GM12801 (cell line): ENCODE measurements around the gene POPDC2.

ENCODE experiments used
- TF ChIP-seq, protein P1 (sequence below): IDR thresholded peaks from one replicate; pipeline ENCODE4 v1.5.1; 2011; ENCODE audit warnings: control low read depth; ENCODE audit not compliant: insufficient read length; ENCODE audit errors: extremely low read depth

Gene POPDC2, protein sequence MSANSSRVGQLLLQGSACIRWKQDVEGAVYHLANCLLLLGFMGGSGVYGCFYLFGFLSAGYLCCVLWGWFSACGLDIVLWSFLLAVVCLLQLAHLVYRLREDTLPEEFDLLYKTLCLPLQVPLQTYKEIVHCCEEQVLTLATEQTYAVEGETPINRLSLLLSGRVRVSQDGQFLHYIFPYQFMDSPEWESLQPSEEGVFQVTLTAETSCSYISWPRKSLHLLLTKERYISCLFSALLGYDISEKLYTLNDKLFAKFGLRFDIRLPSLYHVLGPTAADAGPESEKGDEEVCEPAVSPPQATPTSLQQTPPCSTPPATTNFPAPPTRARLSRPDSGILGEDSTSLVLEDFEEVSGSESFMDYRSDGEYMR

DNA sequence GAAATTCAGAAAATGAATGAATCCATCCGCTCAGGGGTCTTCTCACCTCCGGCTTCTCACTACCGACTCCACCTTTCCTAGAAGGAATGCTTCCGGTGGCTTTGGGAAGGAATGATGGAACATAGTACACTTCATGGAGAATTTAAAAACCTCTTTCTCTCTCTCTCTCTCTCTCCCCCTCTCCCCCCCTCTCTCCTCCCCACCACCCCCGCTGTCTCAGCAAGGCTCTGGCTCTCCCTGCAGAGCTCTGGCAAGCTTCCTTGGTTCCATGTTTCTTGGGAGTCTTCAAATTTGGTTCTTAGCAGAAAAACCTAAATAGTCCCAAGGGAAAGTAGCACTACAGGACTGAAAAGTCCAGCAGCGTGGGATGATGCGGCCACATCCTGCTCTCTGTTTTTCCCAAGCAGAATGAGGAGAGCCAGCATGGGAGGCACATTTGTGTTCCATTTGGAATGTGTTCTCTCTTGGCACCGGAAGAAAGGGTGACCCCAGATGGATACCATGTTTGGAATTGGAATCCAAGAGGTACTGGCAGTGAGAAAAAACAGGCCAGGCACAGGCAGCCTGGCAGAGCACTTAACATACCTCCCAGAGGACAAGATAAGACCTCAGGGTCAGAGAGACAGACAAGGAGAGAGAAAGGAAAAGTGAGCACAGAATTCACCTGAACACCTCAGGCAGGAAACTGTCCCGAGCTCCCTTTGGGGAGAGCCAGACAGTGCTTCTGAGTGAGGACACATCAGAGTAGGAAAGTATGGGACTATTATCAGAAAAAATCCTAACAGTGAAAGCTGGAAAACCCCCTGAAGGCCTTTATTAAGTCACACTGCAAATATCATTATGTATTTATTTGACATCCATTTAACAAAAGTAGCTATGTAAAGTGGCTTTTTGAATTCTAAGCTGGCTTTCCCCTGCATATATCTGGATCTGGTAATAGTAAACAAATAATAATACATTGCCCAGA is at the start of gene POPDC2:
TSS of gene POPDC2 (minus strand) at position 116 of the 967 bp plus-strand sequence. CDS start 166 bp downstream, outside the sequence.
- TF ChIP-seq, protein P1, sequence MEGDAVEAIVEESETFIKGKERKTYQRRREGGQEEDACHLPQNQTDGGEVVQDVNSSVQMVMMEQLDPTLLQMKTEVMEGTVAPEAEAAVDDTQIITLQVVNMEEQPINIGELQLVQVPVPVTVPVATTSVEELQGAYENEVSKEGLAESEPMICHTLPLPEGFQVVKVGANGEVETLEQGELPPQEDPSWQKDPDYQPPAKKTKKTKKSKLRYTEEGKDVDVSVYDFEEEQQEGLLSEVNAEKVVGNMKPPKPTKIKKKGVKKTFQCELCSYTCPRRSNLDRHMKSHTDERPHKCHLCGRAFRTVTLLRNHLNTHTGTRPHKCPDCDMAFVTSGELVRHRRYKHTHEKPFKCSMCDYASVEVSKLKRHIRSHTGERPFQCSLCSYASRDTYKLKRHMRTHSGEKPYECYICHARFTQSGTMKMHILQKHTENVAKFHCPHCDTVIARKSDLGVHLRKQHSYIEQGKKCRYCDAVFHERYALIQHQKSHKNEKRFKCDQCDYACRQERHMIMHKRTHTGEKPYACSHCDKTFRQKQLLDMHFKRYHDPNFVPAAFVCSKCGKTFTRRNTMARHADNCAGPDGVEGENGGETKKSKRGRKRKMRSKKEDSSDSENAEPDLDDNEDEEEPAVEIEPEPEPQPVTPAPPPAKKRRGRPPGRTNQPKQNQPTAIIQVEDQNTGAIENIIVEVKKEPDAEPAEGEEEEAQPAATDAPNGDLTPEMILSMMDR: no peak

DNA sequence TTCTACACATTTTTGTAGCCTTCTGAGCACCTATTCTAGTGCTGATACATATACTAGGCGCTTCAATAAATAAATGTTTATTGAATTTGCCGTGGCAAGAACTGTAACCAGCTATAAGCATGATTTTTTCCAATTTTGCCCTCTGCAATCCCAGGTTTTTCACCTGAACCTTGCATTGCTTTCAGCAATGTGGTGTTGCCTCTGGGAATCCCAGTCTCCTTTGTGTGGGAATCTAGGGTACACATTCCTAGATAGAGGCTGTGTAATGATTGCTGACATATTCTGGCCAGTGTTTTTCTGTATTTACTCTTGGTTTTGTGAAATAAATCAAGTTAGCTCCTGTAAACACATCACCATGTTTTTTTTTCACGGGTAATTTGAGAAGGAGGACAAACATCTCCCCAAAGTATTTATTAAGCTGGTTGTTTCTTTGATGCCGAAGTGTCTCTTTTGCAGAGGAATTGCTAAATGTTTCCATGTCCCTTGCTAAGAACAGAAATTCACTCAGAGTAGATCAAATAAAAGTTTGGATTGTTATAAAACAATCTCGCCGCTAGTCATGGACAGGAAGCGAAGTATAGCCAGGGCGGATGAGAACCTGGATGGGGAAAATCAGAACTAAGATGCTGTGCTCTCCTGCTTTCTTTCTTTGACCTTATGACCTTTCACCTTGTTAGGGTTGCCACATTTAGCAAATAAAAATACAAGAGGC is 43.6 kb upstream of the POPDC2 start:
- TF ChIP-seq, protein P1: no peak

DNA sequence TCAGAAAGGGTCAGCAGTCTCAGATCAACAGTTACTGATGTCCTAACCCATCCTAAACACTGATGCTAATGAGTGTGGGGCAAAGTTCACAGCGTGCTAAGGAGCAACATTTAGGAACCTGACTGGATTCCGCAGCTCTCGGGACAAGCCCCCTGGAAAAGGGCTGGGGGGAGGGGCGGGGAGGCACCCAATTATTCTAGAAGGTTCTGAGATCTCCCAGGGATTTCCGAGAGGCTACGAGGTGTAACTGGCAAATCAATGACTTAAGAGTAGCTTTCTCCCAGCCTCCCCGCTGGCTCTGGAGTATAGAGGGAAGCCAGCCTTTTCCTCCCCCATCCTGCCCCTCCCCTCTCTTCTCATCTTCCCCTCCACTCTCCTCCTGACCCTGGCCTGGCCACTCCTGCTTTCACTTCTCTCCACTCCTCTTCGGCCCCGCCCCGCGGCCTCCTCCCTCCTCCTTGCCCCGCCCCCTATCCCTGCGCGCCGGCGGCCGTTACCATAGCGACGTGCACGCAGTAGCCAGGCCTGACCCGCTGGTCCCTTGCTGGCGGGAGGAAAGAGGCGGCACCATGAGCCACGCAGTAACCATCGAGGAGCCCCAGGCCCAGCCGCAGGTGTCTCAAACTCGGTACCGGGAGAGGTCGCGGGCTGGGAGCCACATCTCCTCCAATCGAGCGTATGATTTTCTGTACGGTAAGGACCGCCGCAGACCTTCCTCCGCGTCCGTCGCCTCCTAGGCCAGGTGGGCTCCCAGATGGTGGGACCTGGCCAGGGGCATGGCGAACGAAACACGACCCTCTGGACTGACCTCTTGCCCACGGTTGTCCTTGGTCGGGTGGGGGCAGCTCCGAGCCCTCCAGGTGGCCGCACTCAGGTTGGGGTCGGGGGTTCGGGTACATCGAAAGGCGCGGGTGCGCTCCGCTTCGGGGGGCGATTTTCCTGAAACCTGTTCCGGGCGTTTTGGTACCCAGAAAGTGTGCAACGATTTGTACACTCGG is 42.4 kb upstream of the POPDC2 start, which contains the start of gene CFAP91:
TSS of gene CFAP91 (plus strand) at position 493 of the 998 bp plus-strand sequence. CDS start at position 570, 77 bp downstream.
- TF ChIP-seq, protein P1: no peak

DNA sequence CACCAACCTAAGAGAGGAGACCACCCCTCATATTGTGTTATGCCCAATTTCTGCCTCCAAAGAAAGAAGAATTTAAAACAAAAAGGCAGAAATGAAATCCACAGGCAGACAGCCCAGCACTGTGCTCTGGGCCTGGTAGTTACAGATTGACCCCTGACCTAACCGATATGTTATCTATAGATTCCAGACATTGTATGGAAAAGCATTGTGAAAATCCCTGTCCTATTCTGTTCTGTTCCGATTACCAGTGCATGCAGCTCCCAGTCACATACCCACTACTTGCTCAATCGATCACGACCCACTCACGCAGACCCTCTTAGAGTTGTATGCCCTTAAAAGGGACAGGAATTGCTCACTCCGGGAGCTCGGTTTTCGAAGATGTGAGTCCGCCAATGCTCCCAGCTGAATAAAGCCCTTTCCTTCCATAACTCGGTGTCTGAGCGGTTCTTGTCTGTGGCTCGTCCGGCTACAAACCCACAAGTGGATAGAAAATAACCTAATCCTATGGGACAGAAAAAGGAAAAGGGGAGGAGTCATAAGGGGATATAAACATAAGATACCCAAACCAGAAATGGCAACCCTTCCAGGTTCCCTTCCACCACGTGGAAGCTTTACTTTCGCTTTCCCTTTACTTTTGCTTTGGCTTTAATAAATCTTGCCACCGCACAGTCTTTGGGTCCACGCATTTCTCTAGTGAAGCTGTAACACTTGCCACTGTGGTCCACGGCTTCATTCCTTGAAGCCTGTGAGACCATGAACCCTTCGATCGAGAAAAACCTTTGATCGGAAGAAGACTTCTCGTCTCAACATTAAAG is 40.7 kb upstream of the POPDC2 start:
- TF ChIP-seq, protein P1: no peak

DNA sequence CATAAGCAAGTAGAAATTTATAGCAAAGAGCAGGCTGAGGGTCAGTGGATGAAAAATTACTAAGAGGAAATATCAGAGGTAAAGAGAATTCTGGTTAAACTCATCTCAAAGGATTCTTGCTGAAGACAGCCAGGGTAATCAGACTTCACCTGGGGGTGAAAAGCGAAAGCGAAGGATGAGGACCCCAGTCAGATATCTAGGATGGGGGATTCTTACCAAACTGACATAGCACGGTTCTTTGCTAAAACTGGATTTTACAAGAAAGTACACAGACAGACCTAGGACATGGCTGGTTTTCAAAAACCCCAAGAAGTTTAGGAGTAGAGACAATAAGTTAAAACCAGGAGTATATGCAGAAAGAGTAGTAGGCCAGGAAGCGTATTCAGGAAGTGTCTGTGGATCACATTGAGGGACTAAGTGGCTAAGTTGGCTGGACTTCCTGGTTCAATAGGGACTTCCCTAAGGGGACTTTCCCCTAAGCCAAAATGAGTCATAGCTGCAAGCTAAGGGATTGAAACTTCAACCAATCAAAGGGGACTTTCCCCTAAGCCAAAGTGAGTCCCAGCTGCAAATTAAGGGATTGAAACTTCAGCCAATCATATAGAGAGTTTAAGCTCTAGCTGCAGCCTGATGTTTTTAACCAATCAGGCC is 40.0 kb upstream of the POPDC2 start:
- TF ChIP-seq, protein P1: no peak
